ENCODE data around the gene RPS16. TPM values are rescaled to one million over a fixed set of nuclear protein-coding genes. Genes with fewer than 3 reads are reported as not detected.
A peak's percentile ranks its signal among the peaks of the same experiment; 100 is the strongest.

The RPS16 gene
- total and polyA plus RNA-seq, 2 of the 13 experiments (the other 11 are each of a cell fraction or from before 2014, with no cell fraction given), result 488 to 2,583 TPM

GRCh38 chr19:39397360-39398296 lies 38.1 kb downstream of the RPS16 start (continued):
- no peak for TF ChIP-seq ZNF570 (CRISPR knock-in tag; IDR thresholded peaks at IDR 0.05; ENCODE audit: borderline replicate concordance)
- TF ChIP-seq RARA (CRISPR knock-in tag; IDR thresholded peaks at IDR 0.05), result peak; percentile 95
- TF ChIP-seq E2F1 (CRISPR knock-in tag; IDR thresholded peaks at IDR 0.05), result no peak
- no peak for TF ChIP-seq ZXDC (CRISPR knock-in tag; IDR thresholded peaks at IDR 0.05)
- no peak for TF ChIP-seq KIAA2018 (CRISPR knock-in tag; IDR thresholded peaks at IDR 0.05; ENCODE audit: borderline replicate concordance)
- TF ChIP-seq HIC2 (CRISPR knock-in tag; IDR thresholded peaks at IDR 0.05; ENCODE audit: low read depth), result peak; percentile 85
- TF ChIP-seq SNAI1 (CRISPR knock-in tag; IDR thresholded peaks at IDR 0.05; ENCODE audit: borderline replicate concordance), result no peak
- TF ChIP-seq FOXP4 (CRISPR knock-in tag; IDR thresholded peaks at IDR 0.05), result peak; percentile 89
- TF ChIP-seq ZNF282 (IDR thresholded peaks at IDR 0.05; ENCODE audit: partially characterized antibody), result no peak
- no peak for TF ChIP-seq MBNL3 (CRISPR knock-in tag; conservative IDR thresholded peaks at IDR 0.05)
- TF ChIP-seq ZNF724P (CRISPR knock-in tag; IDR thresholded peaks at IDR 0.05; ENCODE audit: borderline replicate concordance), result no peak

All from HepG2 (cell line).